T-helper 22 cell (primary cell): ENCODE data around the gene CABP2.
"Not testable (repeated sequence)": the region's sequence is repeated elsewhere in the genome, so short reads cannot be mapped to it uniquely, and the experiment has no call there.

Experiments
- DNase-seq: peaks from one replicate; pipeline ENCODE4 v3.0.0-alpha.2; 2020; ENCODE audit warnings: low read depth

The CABP2 gene

GRCh38 chr11:67538823-67539505, 15.7 kb upstream of the CABP2 start:
- no peak for DNase-seq

GRCh38 chr11:67538306-67538705, 15.1 kb upstream of the CABP2 start:
- no peak for DNase-seq

- no peak for DNase-seq
Measured at GRCh38 chr11:67535561-67535960, 12.3 kb upstream of the CABP2 start.

- DNase-seq = no peak
Measured at GRCh38 chr11:67534070-67534679, 10.9 kb upstream of the CABP2 start.

GRCh38 chr11:67532889-67533288, 9.6 kb upstream of the CABP2 start:
- no peak for DNase-seq

- no peak for DNase-seq
Measured at GRCh38 chr11:67530282-67530592, 7.0 kb upstream of the CABP2 start.

- no peak for DNase-seq
Measured at GRCh38 chr11:67528376-67528775, 5.1 kb upstream of the CABP2 start.

GRCh38 chr11:67525275-67525976, 2.2 kb upstream of the CABP2 start:
- no peak for DNase-seq

- no peak for DNase-seq
Measured at GRCh38 chr11:67524480-67524808, 1.2 kb upstream of the CABP2 start.

GRCh38 chr11:67523556-67524479, 572 bp upstream of the CABP2 start:
- no peak for DNase-seq

- DNase-seq = no peak
Measured at GRCh38 chr11:67522338-67522737, 908 bp downstream of the CABP2 start.

- no peak for DNase-seq
Measured at GRCh38 chr11:67521924-67522323, 1.3 kb downstream of the CABP2 start.

GRCh38 chr11:67520856-67521824, 2.1 kb downstream of the CABP2 start:
- no peak for DNase-seq

GRCh38 chr11:67519726-67520125, 3.5 kb downstream of the CABP2 start:
- DNase-seq = no peak

GRCh38 chr11:67517784-67518552, 5.3 kb downstream of the CABP2 start:
- DNase-seq = no peak

- no peak for DNase-seq
Measured at GRCh38 chr11:67516806-67517205, 6.4 kb downstream of the CABP2 start.

- no peak for DNase-seq
Measured at GRCh38 chr11:67514116-67514515, 9.1 kb downstream of the CABP2 start.

- not testable (repeated sequence) for DNase-seq
Measured at GRCh38 chr11:67511558-67511957, 11.7 kb downstream of the CABP2 start.

GRCh38 chr11:67510023-67510345, 13.3 kb downstream of the CABP2 start:
- DNase-seq = no peak

GRCh38 chr11:67508486-67509121, 14.6 kb downstream of the CABP2 start:
- peak; percentile 97 for DNase-seq
